Right lobe of liver (tissue), 6 donors: ENCODE results near the gene LDLR. TPM values are rescaled to one million over a fixed set of nuclear protein-coding genes. Genes with fewer than 3 reads are reported as not detected.
A peak's percentile ranks its signal among the peaks of the same experiment; 100 is the strongest.

Experiments used
- ATAC-seq, 4 donors: fragments of 200-7000 bp; cut with Tn5 transposase; one replicate each; pipeline ENCODE4 v1.9.1; 2020; ENCODE audit warnings: mild to moderate bottlenecking in 4 of 4, moderate library complexity in 4 of 4
- DNase-seq, 3 donors: peaks; one replicate each; pipeline ENCODE4 v3.0.0-alpha.2; 2020
- H3K27ac ChIP-seq, 3 donors: fragments of 200-600 bp; one replicate each; pipeline ENCODE4 v1.8.0; 2022
- H3K27me3 ChIP-seq, 2 donors: fragments of 200-600 bp; one replicate each; pipeline ENCODE4 v1.8.0; 2022
- H3K36me3 ChIP-seq, 4 donors: fragments of 200-600 bp; sonication (generic) in 1 of 4; one replicate each; pipeline versions ENCODE4 v1.5.1 to v1.8.0; 2017 to 2022; ENCODE audit warnings: control low read depth in 1 of 4
- H3K4me1 ChIP-seq, 4 donors: fragments of 200-600 bp; sonication (generic) in 1 of 4; one replicate each; pipeline versions ENCODE4 v1.5.1 to v1.8.0; 2017 to 2022; ENCODE audit warnings: control low read depth in 1 of 4
- H3K4me3 ChIP-seq, 3 donors: fragments of 200-600 bp; one replicate each; pipeline ENCODE4 v1.8.0; 2022
- H3K9me3 ChIP-seq, 4 donors: fragments of 200-600 bp; sonication (generic) in 1 of 4; one replicate each; pipeline versions ENCODE4 v1.5.1 to v1.8.0; 2017 to 2022; ENCODE audit warnings: control low read depth in 1 of 4
- CTCF ChIP-seq, 4 donors: fragments of 200-600 bp in 3 of 4; fragments of 450-650 bp in 1 of 4; IDR thresholded peaks; one replicate each; pipeline versions ENCODE4 v1.5.1 to v1.8.0; 2016 to 2022; ENCODE audit warnings: antibody characterized with exemption in 4 of 4, mild to moderate bottlenecking in 2 of 4
- POLR2A ChIP-seq: fragments of 450-650 bp; IDR thresholded peaks from one replicate; pipeline ENCODE4 v1.6.1; 2017; ENCODE audit warnings: antibody characterized with exemption, mild to moderate bottlenecking
- WGBS: methylation state at CpG from one replicate; pipeline ENCODE4 v1.1.6; 2018; ENCODE audit warnings: low coverage, low lambda C conversion rate; ENCODE audit not compliant: insufficient coverage; ENCODE audit errors: missing lambda C conversion rate; 5-methylcytosine and 5-hydroxymethylcytosine counted together
- intact Hi-C, 2 donors: fragments of 100-400 bp; cut with DNase I; formaldehyde crosslinking; loops; one replicate each; pipeline versions ENCODE4 v1.11.2 to v1.14.1; 2022
- total RNA-seq, 6 experiments: library from RNA; depleted of rRNA in 2 of 6; stranded (reverse); fragments of >200 nt in 2 of 6; fragmentation: NEBNext Ultra II Directional in 3 of 6; extraction: Animal tissue kit (Norgen Biotek cat#: 25700) in 3 of 6; gene quantifications; one replicate each; pipeline versions ENCODE4 v1.1.0 to v1.2.4, GENCODE V29; 2016 to 2023
- donor health status: DM: no; HTN: yes; CAD: no.
- donor health status: DM: no; HTN: no; CAD: no.
- donor health status: DM: no; HTN: no; CAD: no.
- donor health status: DM: no; HTN: yes; CAD: no.
- donor health status: DM: no; HTN: yes; CAD: no.

Gene LDLR
- total RNA-seq, 6 experiments from 2014 or later: 8.6 to 117 (median 26.8) TPM

- Histone ChIP-seq H3K27ac (peak overlapping the region in 2 of 3 donors; percentile 53 to 70), H3K27me3 (no peaks in the 10 kb centered on the region), H3K9me3 (no peaks in the 10 kb centered on the region), H3K4me3 (no peak overlapping the region), H3K4me1 (peaks cover 0 to 25% (median 6%) of the 10 kb centered on the region in 4 donors), H3K36me3 (peaks cover 0 to 59% (median 21%) of the 10 kb centered on the region in 4 donors)
- DNase-seq (peak in 2 of 3 donors; percentile 76 to 82), ATAC-seq (peak; percentile 72 to 87 (median 80))
- intact Hi-C loops: no loop called here
- 27% methylated on average over 5 of the region's 5 CpGs for WGBS
- TF ChIP-seq POLR2A (no peak), CTCF (IDR thresholded peaks at IDR 0.05) (no peak)
These were observed 81.9 kb downstream of the LDLR start for GRCh38 chr19:11171144-11171543.

- 39% methylated on average over 2 of the region's 6 CpGs for WGBS
- peak overlapping the region in 1 of 3 donors; percentile 65 for H3K27ac ChIP-seq
These were observed 83.3 kb downstream of the LDLR start for GRCh38 chr19:11172576-11172975.

GRCh38 chr19:11173516-11174155, 84.4 kb downstream of the LDLR start:
- Histone ChIP-seq H3K9me3 (no peaks in the 10 kb centered on the region), H3K36me3 (peaks cover 0 to 57% (median 23%) of the 10 kb centered on the region in 4 donors), H3K4me3 (no peak overlapping the region), H3K27me3 (no peaks in the 10 kb centered on the region), H3K4me1 (peaks cover 0 to 25% (median 6%) of the 10 kb centered on the region in 4 donors), H3K27ac (no peak overlapping the region)
- intact Hi-C loops: no loop called here
- DNase-seq (no peak), ATAC-seq (no peak)
- no peak for TF ChIP-seq CTCF (IDR thresholded peaks at IDR 0.05)
- WGBS: 87% methylated on average over 4 of the region's 8 CpGs

More at GRCh38 chr19:11172576-11172975, 83.3 kb downstream of the LDLR start:
- H3K27me3 ChIP-seq: no peaks in the 10 kb centered on the region
- TF ChIP-seq POLR2A (no peak), CTCF (IDR thresholded peaks at IDR 0.05) (no peak)
- H3K36me3 ChIP-seq: peaks cover 0 to 63% (median 24%) of the 10 kb centered on the region in 4 donors
- peaks cover 0 to 25% (median 6%) of the 10 kb centered on the region in 4 donors for H3K4me1 ChIP-seq
- no peak for ATAC-seq
- intact Hi-C loops: no loop called here
- H3K9me3 ChIP-seq: no peaks in the 10 kb centered on the region
- no peak overlapping the region for H3K4me3 ChIP-seq
- DNase-seq: no peak

GRCh38 chr19:11174336-11174735, 85.1 kb downstream of the LDLR start:
- 94% methylated on average over 9 of the region's 27 CpGs for WGBS
- intact Hi-C loops: no loop called here
- Histone ChIP-seq H3K9me3 (no peaks in the 10 kb centered on the region), H3K27ac (no peak overlapping the region), H3K4me1 (peaks cover 0 to 28% (median 7%) of the 10 kb centered on the region in 4 donors), H3K27me3 (no peaks in the 10 kb centered on the region), H3K4me3 (no peak overlapping the region), H3K36me3 (peaks cover 0 to 50% (median 24%) of the 10 kb centered on the region in 4 donors)
- no peak for TF ChIP-seq POLR2A
- no peak for TF ChIP-seq CTCF (IDR thresholded peaks at IDR 0.05)
- DNase-seq: no peak
- no peak for ATAC-seq
